Fibroblast of mammary gland (primary cell): ENCODE data around the gene EPS8L2.

Experiments used
- DNase-seq: peaks from one replicate; pipeline ENCODE4 v3.0.0-alpha.2; 2010; ENCODE audit warnings: low read depth
- H3K4me3 ChIP-seq: 2 replicates; pipeline ENCODE4 v1.5.1; 2011; ENCODE audit warnings: low read depth, mild to moderate bottlenecking, low read length, moderate library complexity; ENCODE audit not compliant: control insufficient read depth
- CTCF ChIP-seq: conservative IDR thresholded peaks from 2 replicates; pipeline ENCODE4 v1.5.1; 2011; ENCODE audit warnings: low read depth, low read length, inconsistent platforms; ENCODE audit not compliant: control insufficient read depth, insufficient read depth

The EPS8L2 gene

GRCh38 chr11:746289-747157 lies 40.5 kb downstream of the EPS8L2 start:
- DNase-seq: peak; percentile 53
- peak overlapping the region; percentile 52 for H3K4me3 ChIP-seq
- no peak for TF ChIP-seq CTCF

DNA sequence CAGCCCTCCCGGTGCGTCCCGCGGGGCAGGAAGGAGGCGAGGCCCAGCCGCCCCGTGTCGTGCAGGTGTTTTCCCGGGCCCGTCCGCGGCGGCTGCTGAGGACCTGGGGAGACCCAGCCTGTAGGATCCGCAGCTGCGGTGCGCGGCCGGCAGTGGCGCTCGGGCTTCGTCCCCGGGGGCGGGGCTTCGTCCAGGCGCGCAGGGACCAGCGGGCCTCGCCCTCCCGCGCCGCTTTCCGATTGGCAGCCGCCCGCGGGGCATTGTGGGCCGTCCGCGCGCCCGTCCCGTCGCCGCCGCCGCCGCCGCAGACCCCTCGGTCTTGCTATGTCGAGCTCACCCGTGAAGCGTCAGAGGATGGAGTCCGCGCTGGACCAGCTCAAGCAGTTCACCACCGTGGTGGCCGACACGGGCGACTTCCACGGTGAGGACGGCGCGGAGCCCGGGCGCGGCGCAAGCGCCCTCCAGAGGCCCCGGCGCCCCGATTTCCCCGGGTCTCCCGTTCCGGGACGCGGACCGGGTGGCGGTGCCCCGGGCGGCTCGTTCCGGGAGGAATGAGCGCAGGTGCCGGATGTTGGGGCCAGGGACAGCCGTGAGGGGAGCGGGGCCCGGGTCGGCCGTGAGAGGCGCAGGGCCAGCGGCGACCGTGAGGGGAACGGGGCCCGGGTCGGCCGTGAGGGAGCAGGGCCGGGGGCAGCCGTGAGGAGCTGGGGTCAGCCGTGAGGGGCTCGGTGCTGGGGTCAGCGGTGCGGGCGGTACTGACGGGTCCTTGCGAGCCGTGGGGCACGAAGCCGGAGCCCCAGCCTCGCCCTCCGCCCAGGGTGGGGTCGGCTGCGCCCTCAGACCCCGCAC lies 41.4 kb downstream of the EPS8L2 start, which contains the start of gene TALDO1:
Gene TALDO1, plus strand, starts transcription at position 307 of the 849 bp plus-strand sequence. Its CDS starts 18 bp downstream, at position 325.
- no peak for TF ChIP-seq CTCF
- peak within 1 kb of the TSS; percentile 60 for H3K4me3 ChIP-seq
- peak; percentile 69 for DNase-seq

- DNase-seq: no peak
- H3K4me3 ChIP-seq: peak overlapping the region; percentile 60
- TF ChIP-seq CTCF: no peak
Observed at GRCh38 chr11:748007-748359, 42.0 kb downstream of the EPS8L2 start.

DNA sequence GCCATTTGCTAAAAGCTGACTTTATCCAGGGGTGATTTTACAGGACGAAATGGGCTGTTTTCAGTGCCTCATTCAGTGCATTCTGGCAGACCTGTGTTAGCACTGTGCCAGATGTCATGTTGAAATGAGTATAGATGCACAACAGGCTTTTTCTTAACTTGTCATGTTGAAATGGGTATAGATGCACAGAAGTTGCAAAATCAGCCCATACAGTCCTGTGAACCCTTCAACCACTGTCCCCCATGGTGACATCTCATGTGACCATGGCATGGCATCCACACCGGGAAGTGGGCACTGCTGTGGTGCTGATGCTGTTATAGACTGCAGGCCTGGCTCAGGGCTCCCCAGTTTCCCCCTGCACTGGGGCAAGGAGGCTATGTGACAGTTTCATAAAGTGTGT lies 43.7 kb downstream of the EPS8L2 start:
- TF ChIP-seq CTCF: no peak
- peak; percentile 14 for DNase-seq
- no peak overlapping the region for H3K4me3 ChIP-seq

- no peak for TF ChIP-seq CTCF
- no peak for DNase-seq
- H3K4me3 ChIP-seq: no peak overlapping the region
Observed at GRCh38 chr11:760236-760635, 54.2 kb downstream of the EPS8L2 start.

- no peak overlapping the region for H3K4me3 ChIP-seq
- no peak for TF ChIP-seq CTCF
- no peak for DNase-seq
Observed at GRCh38 chr11:761526-762108, 55.6 kb downstream of the EPS8L2 start.
